ENCODE measurements around the gene CSE1L.

DNA sequence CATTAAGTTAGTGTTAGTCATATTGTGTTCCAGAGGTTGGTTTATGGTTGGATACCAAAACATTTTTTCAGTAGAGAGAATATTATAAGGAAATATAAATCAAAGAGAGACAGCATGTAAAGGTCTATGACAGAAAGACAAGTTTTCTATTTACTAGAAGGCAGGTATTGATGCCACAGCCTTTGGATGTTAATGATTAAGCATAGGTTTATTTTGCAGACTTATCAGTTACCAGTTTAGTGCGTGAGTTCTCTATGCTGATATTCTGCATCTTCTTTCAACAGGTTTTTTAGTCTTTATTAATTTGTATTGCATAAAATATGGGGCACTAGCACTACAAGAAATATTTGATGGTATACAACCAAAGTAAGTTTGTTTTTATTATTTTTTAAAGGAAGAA lies 45.6 kb downstream of the CSE1L start:
- TF ChIP-seq BHLHE40 (IDR thresholded peaks at IDR 0.05; ENCODE audit: borderline replicate concordance) (no peak), CTBP1 (IDR thresholded peaks at IDR 0.05; ENCODE audit: borderline replicate concordance) (no peak), SUZ12 (IDR thresholded peaks at IDR 0.05) (no peak), HDGF (IDR thresholded peaks at IDR 0.05; ENCODE audit: borderline replicate concordance) (no peak)
- TF ChIP-seq, protein P1, sequence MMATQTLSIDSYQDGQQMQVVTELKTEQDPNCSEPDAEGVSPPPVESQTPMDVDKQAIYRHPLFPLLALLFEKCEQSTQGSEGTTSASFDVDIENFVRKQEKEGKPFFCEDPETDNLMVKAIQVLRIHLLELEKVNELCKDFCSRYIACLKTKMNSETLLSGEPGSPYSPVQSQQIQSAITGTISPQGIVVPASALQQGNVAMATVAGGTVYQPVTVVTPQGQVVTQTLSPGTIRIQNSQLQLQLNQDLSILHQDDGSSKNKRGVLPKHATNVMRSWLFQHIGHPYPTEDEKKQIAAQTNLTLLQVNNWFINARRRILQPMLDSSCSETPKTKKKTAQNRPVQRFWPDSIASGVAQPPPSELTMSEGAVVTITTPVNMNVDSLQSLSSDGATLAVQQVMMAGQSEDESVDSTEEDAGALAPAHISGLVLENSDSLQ (IDR thresholded peaks at IDR 0.05): no peak

Measured in HEK293T (cell line).